ENCODE data around the gene ZMYM4.

DNA sequence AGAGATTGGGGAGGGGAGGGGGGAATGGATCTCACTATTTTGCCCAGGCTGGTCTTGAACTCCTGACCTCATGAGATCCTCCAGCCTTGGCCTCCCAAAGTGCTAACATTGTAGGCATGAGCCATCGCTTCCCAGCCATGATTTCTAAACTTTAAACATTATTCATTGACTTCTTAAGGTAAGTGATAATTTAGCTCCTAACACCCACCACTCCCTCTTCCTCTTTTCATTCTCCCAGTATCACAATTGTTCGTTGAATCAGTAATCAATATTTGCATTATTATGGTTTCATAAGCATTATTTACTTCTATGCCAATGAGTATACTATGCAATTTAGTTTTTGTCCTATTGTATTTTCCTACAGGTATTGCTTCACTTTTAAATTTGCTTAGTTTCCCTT lies 42.0 kb upstream of the ZMYM4 start:
- TF ChIP-seq EZH2 (IDR thresholded peaks at IDR 0.05), result no peak
- no peak for TF ChIP-seq POLR2AphosphoS5 (IDR thresholded peaks at IDR 0.05; ENCODE audit: borderline replicate concordance, low read depth, low read length)

Measured in SK-N-MC (cell line).